C4-2B (cell line): ENCODE data around the gene OR6B2.
"Not testable (repeated sequence)": the region's sequence is repeated elsewhere in the genome, so short reads cannot be mapped to it uniquely, and the experiment has no call there.

Experiments
- H3K27ac ChIP-seq: fragments of 450-650 bp; 2 replicates; pipeline ENCODE4 v1.5.1; 2017
- ZFX ChIP-seq: fragments of 450-650 bp; IDR thresholded peaks from 2 replicates; pipeline ENCODE4 v1.6.1; 2017
- TF ChIP-seq, protein P1 (sequence below): fragments of 450-650 bp; conservative IDR thresholded peaks from 2 replicates; pipeline ENCODE4 v1.5.1; 2017; ENCODE audit warnings: mild to moderate bottlenecking

The OR6B2 gene

DNA sequence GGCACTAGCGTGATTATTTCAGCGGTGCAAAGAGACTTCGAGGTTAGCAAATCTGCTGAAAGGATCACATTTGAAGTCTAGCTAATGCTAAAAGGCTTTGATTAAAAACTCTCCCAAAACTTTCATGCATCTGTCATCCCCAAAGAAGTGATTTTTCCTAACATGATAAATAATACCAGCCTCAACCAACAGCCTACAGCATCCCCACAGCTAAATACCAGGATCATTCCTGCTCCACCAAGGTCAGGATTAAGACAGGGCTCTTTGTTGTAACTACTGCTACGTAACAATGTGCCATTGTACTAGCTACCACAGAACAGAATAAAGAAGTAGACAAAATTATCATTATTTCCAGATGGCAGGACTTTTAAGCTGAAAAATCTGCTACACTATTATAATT, 21.5 kb upstream of the OR6B2 start:
- TF ChIP-seq, protein P1, sequence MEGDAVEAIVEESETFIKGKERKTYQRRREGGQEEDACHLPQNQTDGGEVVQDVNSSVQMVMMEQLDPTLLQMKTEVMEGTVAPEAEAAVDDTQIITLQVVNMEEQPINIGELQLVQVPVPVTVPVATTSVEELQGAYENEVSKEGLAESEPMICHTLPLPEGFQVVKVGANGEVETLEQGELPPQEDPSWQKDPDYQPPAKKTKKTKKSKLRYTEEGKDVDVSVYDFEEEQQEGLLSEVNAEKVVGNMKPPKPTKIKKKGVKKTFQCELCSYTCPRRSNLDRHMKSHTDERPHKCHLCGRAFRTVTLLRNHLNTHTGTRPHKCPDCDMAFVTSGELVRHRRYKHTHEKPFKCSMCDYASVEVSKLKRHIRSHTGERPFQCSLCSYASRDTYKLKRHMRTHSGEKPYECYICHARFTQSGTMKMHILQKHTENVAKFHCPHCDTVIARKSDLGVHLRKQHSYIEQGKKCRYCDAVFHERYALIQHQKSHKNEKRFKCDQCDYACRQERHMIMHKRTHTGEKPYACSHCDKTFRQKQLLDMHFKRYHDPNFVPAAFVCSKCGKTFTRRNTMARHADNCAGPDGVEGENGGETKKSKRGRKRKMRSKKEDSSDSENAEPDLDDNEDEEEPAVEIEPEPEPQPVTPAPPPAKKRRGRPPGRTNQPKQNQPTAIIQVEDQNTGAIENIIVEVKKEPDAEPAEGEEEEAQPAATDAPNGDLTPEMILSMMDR: no peak
- no peak for TF ChIP-seq ZFX
- H3K27ac ChIP-seq: no peak overlapping the region

DNA sequence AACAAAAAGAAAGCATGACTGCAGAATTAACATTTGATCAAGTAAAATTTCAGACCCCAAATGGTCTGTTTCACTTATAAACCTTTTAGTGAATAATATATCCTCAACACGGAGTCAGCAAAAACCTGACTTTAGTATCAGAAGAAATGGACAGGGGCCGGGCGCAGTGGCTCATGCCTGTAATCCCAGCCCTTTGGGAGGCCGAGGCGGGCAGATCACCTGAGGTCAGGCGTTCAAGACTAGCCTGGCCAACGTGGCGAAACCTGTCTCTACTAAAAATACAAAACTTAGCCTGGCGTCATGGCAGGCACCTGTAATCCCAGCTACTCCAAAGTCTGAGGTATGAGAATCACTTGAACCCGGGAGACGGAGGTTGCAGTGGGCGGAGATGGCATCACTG, 20.0 kb upstream of the OR6B2 start:
- H3K27ac ChIP-seq: no peak overlapping the region
- TF ChIP-seq, protein P1: no peak
- TF ChIP-seq ZFX: no peak

DNA sequence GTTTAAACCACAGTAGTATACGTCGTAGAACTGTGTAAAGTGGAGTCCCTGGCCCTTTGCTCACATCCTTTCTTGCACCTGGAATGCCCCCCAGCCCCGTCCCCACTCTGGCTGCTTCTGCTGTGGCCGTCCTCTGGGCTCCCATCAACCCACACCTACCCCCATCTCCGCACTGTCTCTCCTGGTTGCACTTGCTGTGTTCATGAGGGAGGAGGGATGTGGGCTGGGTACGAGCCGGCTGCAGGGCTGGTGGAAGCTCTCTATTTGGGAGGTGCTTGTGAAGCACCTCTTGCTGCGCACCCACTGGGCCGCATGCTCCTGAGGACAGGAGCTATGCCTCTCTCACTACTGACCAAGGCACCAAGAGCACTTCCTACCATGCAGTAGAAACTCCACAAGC, 18.0 kb upstream of the OR6B2 start:
- H3K27ac ChIP-seq: no peak overlapping the region
- TF ChIP-seq, protein P1: no peak
- TF ChIP-seq ZFX: no peak

DNA sequence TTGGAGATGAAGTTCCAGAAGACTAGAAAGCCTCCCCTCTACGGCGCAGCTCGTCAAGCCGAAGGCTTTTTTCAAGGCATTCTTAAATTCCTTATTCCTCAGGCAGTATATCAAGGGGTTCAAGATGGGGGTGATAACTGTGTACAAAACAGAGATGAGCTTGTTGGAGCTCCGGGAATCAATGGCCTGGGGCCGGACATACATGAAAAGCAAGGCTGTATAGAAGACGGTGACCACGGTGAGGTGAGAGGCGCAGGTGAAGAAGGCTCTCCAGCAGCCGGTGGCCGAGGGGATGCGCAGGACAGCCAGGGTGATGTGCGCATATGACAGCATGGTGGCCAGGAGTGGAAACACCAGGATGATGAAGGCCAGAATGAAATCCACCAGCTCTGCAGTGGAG, 14.9 kb upstream of the OR6B2 start:
- H3K27ac ChIP-seq: no peak overlapping the region
- TF ChIP-seq, protein P1: no peak
- TF ChIP-seq ZFX: no peak

DNA sequence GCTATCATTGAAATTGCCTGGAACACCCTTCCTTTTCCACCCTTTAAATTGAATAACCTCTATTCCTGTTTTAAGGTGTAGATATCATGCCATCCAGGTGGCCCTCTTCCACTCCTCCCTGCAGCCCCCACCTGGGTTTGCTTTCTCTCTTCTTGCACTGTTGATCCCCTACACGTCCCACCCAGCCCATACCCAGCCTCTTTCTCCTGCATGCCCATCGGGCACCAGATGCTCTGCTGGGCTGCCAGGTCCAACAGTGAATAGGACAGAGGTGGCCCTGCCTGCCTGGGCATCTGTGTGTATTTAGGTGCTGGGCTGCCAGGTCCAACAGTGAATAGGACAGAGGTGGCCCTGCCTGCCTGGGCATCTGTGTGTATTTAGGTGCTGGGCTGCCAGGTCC, 13.9 kb upstream of the OR6B2 start:
- H3K27ac ChIP-seq: not testable (repeated sequence)

DNA sequence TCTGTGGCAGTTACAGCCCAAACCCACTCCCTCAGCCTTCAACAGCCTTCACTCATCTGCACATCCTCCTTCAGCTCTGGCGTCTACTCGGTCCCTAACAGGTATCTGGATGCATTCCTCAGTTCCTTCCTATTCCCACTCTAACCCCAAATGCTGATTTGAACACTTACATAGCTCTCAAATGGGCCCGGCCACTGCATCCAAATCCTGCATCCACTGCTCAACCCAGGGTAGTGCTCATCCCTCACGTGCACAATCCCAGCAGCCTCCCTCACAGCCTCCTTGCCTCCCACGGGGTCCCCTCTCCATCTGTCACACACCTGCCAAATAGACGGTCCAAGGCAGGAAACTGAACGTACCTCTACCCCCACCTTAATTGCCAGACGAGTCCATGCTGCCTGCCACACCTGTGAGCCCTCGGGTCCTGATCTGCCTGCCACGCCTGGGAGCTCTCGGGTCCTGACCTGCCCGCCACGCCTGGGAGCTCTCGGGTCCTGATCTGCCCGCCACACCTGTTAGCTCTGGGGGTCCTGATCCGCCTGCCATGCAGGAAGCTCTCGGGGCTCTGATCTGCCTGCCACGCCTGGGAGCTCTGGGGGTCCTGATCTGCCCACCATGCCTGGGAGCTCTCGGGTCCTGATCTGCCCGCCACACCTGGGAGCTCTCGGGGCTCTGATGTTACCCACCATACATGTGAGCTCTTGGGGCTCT, 13.2 kb upstream of the OR6B2 start:
- TF ChIP-seq ZFX: no peak
- TF ChIP-seq, protein P1: no peak
- no peak overlapping the region for H3K27ac ChIP-seq

DNA sequence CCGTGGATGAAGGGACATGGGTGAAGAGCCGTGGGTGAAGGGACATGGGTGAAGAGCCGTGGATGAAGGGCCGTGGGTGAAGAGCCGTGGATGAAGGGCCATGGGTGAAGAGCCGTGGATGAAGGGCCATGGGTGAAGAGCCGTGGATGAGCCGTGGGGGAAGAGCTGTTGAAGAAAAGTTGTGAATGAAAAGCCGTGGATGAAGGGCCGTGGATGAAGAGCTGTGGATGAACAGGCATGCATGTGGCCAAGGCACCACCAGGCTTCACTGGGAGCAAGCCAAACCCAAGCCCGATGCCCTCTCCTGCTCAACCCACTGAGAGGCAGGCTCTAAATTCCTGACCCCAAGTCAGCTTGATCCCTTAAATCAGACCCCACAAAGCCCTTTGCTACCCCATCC, 12.5 kb upstream of the OR6B2 start:
- TF ChIP-seq ZFX: no peak
- TF ChIP-seq, protein P1: no peak
- H3K27ac ChIP-seq: no peak overlapping the region

DNA sequence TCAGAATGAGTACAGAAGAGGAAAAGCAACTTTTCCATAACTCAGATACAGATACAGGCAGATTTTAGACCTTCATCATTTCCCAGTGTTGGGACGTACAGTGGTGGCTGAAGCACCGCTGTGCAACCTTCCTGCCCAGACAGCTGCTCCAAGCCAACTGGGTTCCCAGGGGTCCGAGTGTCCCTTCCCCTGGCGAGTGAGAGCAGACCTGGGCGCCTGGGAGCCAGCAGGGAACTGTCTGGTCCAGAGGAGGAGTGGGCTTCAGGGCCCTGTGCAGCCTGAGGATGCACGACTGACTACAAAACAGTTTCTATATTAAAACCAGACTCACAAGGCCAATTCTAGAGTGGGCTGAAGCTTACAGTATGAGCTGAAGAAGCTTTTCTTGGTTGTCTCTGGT, 11.1 kb upstream of the OR6B2 start:
- no peak overlapping the region for H3K27ac ChIP-seq
- TF ChIP-seq, protein P1: no peak
- no peak for TF ChIP-seq ZFX
